Peyer's patch (tissue), 4 donors: ENCODE data around the gene TMEM178B. TPM values are rescaled to one million over a fixed set of nuclear protein-coding genes. Genes with fewer than 3 reads are reported as not detected.

ENCODE experiments used
- DNase-seq, 3 donors: peaks; one replicate each; pipeline ENCODE4 v3.0.0-alpha.2; 2017 to 2019
- H3K27ac ChIP-seq, 4 donors: fragments of 200-600 bp; sonication (generic); one replicate each; pipeline ENCODE4 v1.5.1; 2016 to 2019
- H3K27me3 ChIP-seq, 2 donors: fragments of 200-600 bp; sonication (generic); one replicate each; pipeline ENCODE4 v1.5.1; 2019
- H3K36me3 ChIP-seq, 3 donors: fragments of 200-600 bp; sonication (generic); one replicate each; pipeline ENCODE4 v1.5.1; 2016 to 2019
- H3K4me1 ChIP-seq, 4 donors: fragments of 200-600 bp; sonication (generic); one replicate each; pipeline ENCODE4 v1.5.1; 2016 to 2019
- H3K4me3 ChIP-seq, 4 donors: fragments of 200-600 bp; sonication (generic); 1 replicate in 3 of 4; 2 replicates in 1 of 4; pipeline ENCODE4 v1.5.1; 2016 to 2019; ENCODE audit warnings: mild to moderate bottlenecking in 1 of 4
- H3K9me3 ChIP-seq, 4 donors: fragments of 200-600 bp; sonication (generic); one replicate each; pipeline ENCODE4 v1.5.1; 2016 to 2019; ENCODE audit warnings: mild to moderate bottlenecking in 1 of 4
- CTCF ChIP-seq, 6 experiments: fragments of 450-650 bp in 4 of 6; fragments of 200-600 bp in 2 of 6; sonication (generic) in 1 of 6; IDR thresholded peaks; one replicate each; pipeline ENCODE4 v1.5.1; 2017 to 2019; ENCODE audit warnings: antibody characterized with exemption in 6 of 6, mild to moderate bottlenecking in 3 of 6, moderate library complexity in 1 of 6
- POLR2A ChIP-seq, 2 donors: fragments of 450-650 bp; IDR thresholded peaks; one replicate each; pipeline ENCODE4 v1.5.1; 2017; ENCODE audit warnings: antibody characterized with exemption in 2 of 2, mild to moderate bottlenecking in 2 of 2, moderate library complexity in 2 of 2
- total RNA-seq, 4 donors: library from RNA; depleted of rRNA; stranded (reverse); fragments of >200 nt; gene quantifications; one replicate each; pipeline ENCODE4 v1.1.0, GENCODE V29; 2016

Gene TMEM178B
- total RNA-seq, 4 donors from 2014 or later: under 0.01 to 0.66 (median 0.13) TPM; not detected in 1

- Histone ChIP-seq H3K4me3 (no peak overlapping the region), H3K36me3 (no peaks in the 10 kb centered on the region)
- TF ChIP-seq POLR2A (IDR thresholded peaks at IDR 0.05) (no peak), CTCF (IDR thresholded peaks at IDR 0.05) (no peak)
Observed at GRCh38 chr7:141217938-141218337, 144.1 kb downstream of the TMEM178B start.

GRCh38 chr7:141218941-141219340 is 145.1 kb downstream of the TMEM178B start:
- H3K4me1 ChIP-seq: no peaks in the 10 kb centered on the region
- TF ChIP-seq CTCF (IDR thresholded peaks at IDR 0.05) (no peak), POLR2A (IDR thresholded peaks at IDR 0.05) (no peak)
- no peak overlapping the region for H3K4me3 ChIP-seq
- H3K27me3 ChIP-seq: no peaks in the 10 kb centered on the region
- DNase-seq: no peak
- no peaks in the 10 kb centered on the region for H3K9me3 ChIP-seq
- no peak overlapping the region for H3K27ac ChIP-seq
- H3K36me3 ChIP-seq: no peaks in the 10 kb centered on the region

More at GRCh38 chr7:141217938-141218337, 144.1 kb downstream of the TMEM178B start:
- Histone ChIP-seq H3K27me3 (no peaks in the 10 kb centered on the region), H3K4me1 (no peaks in the 10 kb centered on the region), H3K27ac (no peak overlapping the region), H3K9me3 (no peaks in the 10 kb centered on the region)
- DNase-seq: no peak

- DNase-seq: no peak
- no peaks in the 10 kb centered on the region for H3K4me1 ChIP-seq
- no peaks in the 10 kb centered on the region for H3K27me3 ChIP-seq
- no peaks in the 10 kb centered on the region for H3K9me3 ChIP-seq
- no peak for TF ChIP-seq CTCF (IDR thresholded peaks at IDR 0.05)
- TF ChIP-seq POLR2A (IDR thresholded peaks at IDR 0.05): no peak
- no peaks in the 10 kb centered on the region for H3K36me3 ChIP-seq
- no peak overlapping the region for H3K27ac ChIP-seq
- no peak overlapping the region for H3K4me3 ChIP-seq
Observed at GRCh38 chr7:141220263-141220880, 146.5 kb downstream of the TMEM178B start.

- no peak for TF ChIP-seq CTCF (IDR thresholded peaks at IDR 0.05)
- TF ChIP-seq POLR2A (IDR thresholded peaks at IDR 0.05): no peak
- no peaks in the 10 kb centered on the region for H3K9me3 ChIP-seq
- no peaks in the 10 kb centered on the region for H3K27me3 ChIP-seq
- H3K36me3 ChIP-seq: no peaks in the 10 kb centered on the region
- no peaks in the 10 kb centered on the region for H3K4me1 ChIP-seq
- DNase-seq: no peak
- no peak overlapping the region for H3K4me3 ChIP-seq
- no peak overlapping the region for H3K27ac ChIP-seq
Observed at GRCh38 chr7:141221007-141221612, 147.2 kb downstream of the TMEM178B start.

- Histone ChIP-seq H3K27me3 (no peaks in the 10 kb centered on the region), H3K4me1 (no peaks in the 10 kb centered on the region), H3K9me3 (no peaks in the 10 kb centered on the region), H3K4me3 (no peak overlapping the region), H3K27ac (no peak overlapping the region), H3K36me3 (no peaks in the 10 kb centered on the region)
- no peak for TF ChIP-seq POLR2A (IDR thresholded peaks at IDR 0.05)
- no peak for TF ChIP-seq CTCF (IDR thresholded peaks at IDR 0.05)
- DNase-seq: no peak
Observed at GRCh38 chr7:141225916-141226618, 152.2 kb downstream of the TMEM178B start.
